Muscle of arm (tissue), 14 donors: ENCODE results near the gene CES5A. TPM values are rescaled to one million over a fixed set of nuclear protein-coding genes. Genes with fewer than 3 reads are reported as not detected.
A peak's percentile ranks its signal among the peaks of the same experiment; 100 is the strongest.
"Not testable (repeated sequence)": the region's sequence is repeated elsewhere in the genome, so short reads cannot be mapped to it uniquely, and the experiment has no call there.

ENCODE experiments used
- DNase-seq: peaks from one replicate; pipeline ENCODE4 v3.0.0-alpha.2; 2013
- long read RNA-seq, 11 donors: transcript quantifications; one replicate each; lab custom pipeline, GENCODE V29; 2026
- polyA plus RNA-seq, 12 donors: library from polyadenylated mRNA; unstranded; fragments of 120-200 nt; gene quantifications; one replicate each; pipeline ENCODE4 v1.2.1, GENCODE V29; 2013; ENCODE audit not compliant: insufficient read length in 12 of 12

Gene CES5A
- not detected for polyA plus RNA-seq
- long read RNA-seq, donor 1, result 0 reads
- long read RNA-seq, donor 2, result 0 reads
- long read RNA-seq, donor 3, result 0 reads
- long read RNA-seq, donor 4, result 0 reads
- long read RNA-seq, donor 5, result 0 reads
- long read RNA-seq, donor 6, result 0 reads
- long read RNA-seq, donor 7, result 0 reads
- long read RNA-seq, donor 8, result 0 reads
- long read RNA-seq, donor 9, result 0 reads
- long read RNA-seq, donor 10, result 0 reads
- long read RNA-seq, donor 11, result 0 reads

DNA sequence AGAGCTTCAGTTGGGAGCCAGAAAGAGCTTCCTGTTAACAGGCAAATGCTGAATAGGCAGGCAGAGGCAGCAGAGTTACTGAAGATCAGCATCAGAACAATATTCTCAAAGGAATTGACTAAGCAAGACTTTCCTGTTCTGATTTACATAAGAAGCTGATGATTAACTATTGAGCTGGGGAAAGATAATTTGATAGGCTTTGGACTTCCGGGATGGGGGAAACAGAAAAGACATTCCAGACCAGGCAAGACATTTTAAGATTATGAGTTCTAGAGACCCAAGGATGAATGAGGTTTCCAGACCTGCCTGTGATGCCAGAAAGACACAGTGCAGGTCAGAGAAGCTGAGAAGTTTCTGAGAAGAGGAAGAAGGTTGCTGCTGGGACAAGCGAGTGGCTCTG lies at the start of gene CES5A:
Gene CES5A (minus strand): TSS at position 101 of the 400 bp plus-strand sequence. CDS start 152 bp downstream, outside the sequence.
- no peak for DNase-seq

- no peak for DNase-seq
Observed at GRCh38 chr16:55922662-55923061, 47.5 kb upstream of the CES5A start.

DNA sequence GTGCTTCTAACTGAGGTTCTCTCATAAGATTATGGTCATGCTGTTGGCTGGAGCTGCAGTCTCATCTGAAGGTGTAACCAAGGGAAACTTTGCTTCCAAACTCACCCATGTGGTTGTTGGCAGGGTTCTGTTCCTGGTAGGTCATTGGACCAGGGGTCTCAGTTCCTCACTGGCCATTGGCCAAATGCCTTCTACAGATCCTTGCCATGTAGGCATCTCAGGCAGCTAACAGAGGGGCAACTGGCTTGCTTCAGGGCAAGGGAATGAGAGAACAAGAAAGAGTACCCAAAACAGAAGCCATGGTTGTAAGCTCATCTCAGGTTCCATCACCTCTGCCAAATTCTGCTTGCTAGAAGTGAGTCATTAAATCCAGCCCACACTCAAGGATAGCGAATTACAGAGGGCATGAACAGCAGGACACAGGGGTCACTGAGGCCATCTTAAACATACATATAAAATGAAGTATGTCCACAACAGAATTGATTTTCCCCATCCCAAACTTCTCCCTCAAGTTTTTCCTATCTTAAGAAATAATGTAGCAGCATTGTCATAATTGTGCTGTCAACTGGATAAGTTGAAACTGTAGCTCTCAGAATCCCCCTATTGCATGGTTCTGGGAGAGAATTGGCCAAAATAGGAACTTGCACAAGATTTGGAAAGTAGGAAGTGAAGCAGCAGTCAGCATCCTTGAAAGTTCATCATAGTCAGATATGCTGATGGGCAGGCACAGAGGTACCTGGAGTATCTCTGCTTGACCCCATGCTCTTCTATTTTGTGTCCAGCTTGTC lies 42.4 kb upstream of the CES5A start:
- no peak for DNase-seq

GRCh38 chr16:55915096-55915827 lies 40.1 kb upstream of the CES5A start:
- DNase-seq, result no peak

GRCh38 chr16:55914383-55914782 lies 39.2 kb upstream of the CES5A start:
- DNase-seq, result no peak

DNA sequence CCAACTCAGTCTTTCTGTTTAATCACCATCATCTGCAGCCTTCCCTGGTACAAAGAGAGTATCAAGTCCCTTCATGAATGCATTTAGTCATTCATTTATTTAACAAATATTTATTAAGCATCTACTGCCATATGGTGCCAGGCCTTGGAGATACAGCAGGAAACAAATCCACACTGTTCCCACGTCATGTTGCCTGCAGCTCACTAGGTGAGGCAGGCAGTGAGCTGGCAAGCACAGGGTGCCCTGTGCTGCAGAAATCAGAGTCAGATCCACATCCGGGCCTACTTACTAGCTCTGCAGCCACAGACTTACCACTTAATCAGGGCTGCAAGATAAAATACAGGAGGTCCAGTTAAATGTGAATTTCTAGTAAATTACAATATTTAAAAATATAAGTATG lies 38.5 kb upstream of the CES5A start:
- no peak for DNase-seq

DNA sequence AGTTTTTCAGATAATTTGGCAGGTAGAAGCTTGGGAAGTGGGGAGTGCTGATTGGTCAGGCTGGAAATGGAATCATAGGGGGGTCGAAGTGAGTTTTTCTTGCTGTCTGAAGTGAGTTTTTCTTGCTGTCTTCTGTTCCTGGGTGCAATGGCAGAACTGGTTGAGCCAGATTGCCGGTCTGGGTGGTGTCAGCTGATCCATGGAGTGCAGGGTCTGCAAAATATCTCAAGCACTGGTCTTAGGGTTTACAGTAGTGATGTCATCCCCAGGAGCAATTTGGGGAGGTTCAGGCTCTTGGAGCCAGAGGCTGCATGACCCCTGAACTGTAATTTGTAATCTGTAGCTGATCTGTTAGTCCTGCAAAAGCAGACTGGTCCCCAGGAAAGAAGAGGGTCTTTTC lies 37.9 kb upstream of the CES5A start:
- DNase-seq, result not testable (repeated sequence)

GRCh38 chr16:55912022-55912421 lies 36.8 kb upstream of the CES5A start:
- DNase-seq, result peak; percentile 3

GRCh38 chr16:55911616-55912015 lies 36.4 kb upstream of the CES5A start:
- no peak for DNase-seq

- no peak for DNase-seq
Observed at GRCh38 chr16:55909876-55910275, 34.7 kb upstream of the CES5A start.

GRCh38 chr16:55908641-55909040 lies 33.5 kb upstream of the CES5A start:
- DNase-seq, result no peak

DNA sequence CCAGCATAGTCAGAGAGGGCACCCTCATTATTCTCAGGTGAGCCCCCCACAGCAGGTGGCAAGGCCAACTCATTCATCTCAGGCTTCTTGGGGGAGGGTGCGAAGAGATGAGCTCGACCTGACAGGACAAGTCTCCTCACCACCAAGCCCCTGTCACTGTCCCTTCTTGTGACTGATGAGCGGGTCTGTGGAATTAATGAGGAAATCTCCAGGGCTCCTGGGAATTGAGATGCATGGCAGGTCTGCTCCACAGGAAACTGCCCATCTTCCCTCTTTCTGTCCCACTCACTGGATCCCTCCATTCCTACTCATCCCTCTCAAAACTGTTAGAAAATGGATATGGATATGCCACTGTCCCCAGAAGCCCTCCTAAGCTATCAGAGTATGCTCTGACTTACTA lies 32.5 kb upstream of the CES5A start:
- DNase-seq, result no peak

GRCh38 chr16:55906123-55906522 lies 30.9 kb upstream of the CES5A start:
- no peak for DNase-seq

DNA sequence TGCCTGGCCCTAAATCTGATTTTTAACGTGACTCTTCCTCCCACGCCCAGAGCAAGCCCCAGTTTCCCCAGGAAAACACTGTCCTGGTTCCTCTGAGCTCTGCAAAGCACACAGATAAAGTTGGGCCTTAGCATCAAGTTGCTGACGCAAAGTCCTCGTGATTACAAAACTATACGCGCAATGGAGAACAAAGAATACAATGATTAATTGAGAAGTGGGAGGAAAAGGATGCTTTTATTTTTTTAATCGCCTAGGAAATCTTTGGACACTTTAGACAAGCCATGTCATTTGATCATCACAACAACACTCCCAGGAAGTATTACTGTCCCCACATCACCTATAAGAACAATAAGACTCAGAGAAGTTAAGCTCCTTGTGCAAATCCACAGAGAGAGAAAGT lies 30.5 kb upstream of the CES5A start:
- no peak for DNase-seq

DNA sequence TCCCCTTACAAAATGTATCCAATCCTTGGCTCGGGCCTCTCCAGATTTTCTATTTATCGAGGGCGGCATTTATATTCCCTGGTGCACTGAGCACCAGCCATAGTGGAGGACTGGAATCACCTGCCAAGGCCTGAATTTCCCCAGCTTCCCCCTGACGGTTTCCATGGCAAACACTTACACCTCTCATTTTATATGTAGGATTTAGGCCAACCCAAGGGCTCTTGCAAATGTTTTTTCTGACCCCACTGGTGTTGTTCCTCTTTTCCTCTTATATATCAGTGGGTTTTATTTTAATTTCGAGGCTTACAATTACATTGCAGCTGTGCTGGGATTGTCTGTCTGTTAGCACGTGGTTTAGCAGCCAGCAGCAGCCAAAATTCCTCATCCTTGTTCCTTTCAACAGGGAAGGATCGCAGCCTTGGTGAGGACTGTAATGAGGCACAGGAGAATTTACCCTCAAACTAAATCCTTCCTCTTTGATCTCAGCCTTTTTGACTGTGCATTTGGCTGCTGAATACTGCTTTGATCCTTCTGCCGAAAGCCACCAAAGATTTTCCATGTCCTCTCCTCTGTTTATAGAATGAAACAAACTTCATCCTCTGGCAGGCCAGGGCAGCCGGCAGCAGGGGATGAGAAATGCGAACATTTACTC lies 26.5 kb upstream of the CES5A start:
- DNase-seq, result peak; percentile 2

- DNase-seq, result no peak
Observed at GRCh38 chr16:55900616-55901393, 25.6 kb upstream of the CES5A start.

- no peak for DNase-seq
Observed at GRCh38 chr16:55899857-55900256, 24.7 kb upstream of the CES5A start.

DNA sequence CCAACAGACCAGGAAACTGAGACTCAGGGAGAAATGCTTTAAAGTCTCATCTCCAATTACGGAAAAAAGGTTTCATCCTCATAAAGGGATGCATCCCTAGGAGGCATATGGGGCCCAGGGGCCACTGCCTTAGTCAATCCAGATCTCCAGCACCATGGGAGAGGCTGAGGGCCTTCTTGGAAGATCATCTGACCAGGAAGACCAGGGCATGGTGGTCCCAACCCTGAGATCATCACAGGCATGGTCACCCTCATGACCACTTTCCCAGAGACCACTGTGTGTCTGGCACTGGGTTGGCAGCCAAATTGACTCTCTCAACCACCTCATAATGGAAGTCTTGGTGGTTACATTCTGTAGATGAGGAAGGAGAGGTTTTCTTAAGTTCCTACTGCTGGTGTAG lies 23.4 kb upstream of the CES5A start:
- DNase-seq, result no peak

DNA sequence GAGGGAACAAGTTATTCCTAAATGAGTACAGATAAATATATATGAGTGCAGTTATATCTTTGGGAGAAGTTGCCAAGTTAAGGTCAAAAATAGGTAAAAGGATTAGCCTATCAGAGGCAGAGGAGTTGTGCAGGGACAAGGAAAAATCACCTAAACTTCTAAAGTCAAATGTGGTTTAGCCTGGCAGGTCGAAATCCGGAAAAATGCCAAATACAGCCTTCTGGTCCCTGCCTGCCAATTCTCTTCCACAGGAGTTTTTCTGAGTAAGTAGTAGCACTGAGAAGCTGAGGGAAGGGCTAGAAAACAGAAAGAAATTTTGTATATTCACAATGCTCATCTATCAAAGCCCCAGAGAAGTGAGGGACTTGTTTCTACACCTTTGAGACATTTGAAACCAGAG lies 17.6 kb upstream of the CES5A start:
- no peak for DNase-seq

GRCh38 chr16:55889518-55889917 lies 14.3 kb upstream of the CES5A start:
- no peak for DNase-seq

DNA sequence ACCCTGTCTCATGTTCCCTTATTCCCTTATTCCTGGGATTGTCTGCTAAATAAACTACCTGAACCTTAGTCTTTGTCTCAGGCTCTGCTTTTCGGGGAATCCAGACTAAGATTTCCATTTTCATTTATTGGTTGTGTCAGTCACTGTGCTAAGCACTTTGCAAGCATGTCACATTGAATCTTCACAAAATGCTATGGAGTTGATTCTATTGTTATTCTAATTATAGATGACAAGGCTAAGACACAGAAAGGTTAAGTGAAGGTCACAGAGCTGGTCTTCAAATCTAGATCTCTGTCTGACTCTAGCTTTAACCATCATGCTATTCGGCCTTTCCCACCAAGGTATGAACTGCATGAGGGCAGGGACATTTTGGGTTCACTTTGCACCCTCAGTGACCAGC lies 13.4 kb upstream of the CES5A start:
- DNase-seq, result no peak

GRCh38 chr16:55876854-55877253 lies 1.7 kb upstream of the CES5A start:
- DNase-seq, result no peak
